MV-4-11 (cell line): ENCODE results near the gene SLC25A21.
A peak's percentile ranks its signal among the peaks of the same experiment; 100 is the strongest.
"Not testable (repeated sequence)": the region's sequence is repeated elsewhere in the genome, so short reads cannot be mapped to it uniquely, and the experiment has no call there.

Experiments used
- DNase-seq: peaks from one replicate; lab custom pipeline; 2025; lab: John Stamatoyannopoulos, UW

Gene SLC25A21

DNA sequence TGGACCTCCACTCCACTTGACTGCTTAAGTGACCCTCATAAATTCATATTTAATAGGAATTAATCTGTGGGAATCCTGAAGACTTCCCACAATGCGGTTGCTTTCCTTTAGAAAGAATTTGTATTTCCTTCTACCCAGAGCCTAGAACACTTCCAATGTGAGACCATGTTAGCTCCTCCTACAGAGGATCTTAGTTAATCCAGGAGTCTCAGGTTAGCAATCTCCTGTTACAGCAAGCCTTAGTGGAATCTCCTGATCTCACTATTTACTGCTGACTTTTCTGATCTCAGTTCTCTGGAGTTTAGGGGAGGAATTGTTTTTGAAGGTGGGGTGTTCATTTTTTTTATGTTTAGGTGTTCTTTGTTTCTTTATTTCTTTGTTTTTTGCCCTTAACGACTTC, 186.0 kb downstream of the SLC25A21 start:
- no peak for DNase-seq

DNA sequence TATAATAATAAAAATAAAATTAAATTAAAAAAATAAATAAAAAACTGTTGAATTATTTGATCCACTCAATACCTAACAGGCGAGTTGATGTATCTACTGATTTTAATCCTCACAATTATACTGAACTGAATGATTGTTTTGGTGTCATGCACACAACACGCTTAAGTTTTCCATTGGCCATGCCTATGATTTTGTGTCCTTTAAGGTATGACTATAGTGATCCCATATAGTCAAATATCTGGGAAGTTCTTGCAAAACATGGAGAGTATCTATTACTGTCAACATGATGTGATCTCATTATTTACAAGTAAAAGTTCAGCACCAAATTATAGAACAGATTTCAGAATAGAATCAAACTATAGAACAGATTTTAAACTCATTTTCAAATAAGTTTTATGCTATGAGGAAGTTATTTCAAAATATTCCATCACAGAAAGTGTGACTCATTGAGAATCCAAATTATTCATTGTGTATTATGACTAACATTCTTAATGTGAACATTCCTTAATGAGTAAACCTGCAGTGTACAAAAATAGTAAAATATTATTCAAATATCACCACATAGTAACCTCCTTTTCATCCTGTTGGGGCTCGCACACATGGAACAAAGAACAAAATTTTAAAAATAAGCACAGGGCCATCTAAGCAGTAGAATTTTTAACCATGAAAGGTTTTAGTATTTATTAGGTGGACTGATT, 190.4 kb downstream of the SLC25A21 start:
- DNase-seq = no peak

DNA sequence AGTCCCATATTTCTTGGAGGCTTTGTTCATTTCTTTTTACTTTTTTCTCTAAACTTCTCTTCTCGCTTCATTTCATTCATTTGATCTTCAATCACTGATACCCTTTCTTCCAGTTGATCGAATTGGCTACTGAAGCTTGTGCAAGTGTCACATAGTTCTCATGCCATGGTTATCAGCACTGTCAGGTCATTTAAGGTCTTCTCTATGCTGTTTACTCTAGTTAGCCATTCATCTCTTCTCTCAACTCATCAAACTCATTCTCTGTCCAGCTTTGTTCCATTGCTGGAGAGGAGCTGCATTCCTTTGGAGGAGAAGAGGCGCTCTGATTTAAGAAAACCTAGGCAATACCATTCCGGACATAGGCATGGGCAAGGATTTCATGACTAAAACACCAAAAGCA, 192.0 kb downstream of the SLC25A21 start:
- DNase-seq = not testable (repeated sequence)

DNA sequence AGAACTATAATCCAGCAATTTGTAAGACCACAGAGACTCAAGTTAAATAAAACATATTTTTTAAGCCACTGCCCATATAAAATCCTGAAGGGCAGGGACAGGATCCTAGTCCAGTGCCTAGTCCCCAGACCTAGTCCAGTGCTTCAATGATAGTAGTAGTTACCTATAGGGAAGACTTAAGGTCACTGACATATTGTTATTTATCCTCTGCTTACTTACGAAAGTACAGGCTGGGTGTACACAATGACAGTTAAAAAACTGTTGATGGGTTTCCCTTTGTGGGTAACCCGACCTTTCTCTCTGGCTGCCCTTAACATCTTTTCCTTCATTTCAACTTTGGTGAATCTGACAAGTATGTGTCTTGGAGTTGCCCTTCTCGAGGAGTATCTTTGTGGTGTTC, 192.5 kb downstream of the SLC25A21 start:
- no peak for DNase-seq

DNA sequence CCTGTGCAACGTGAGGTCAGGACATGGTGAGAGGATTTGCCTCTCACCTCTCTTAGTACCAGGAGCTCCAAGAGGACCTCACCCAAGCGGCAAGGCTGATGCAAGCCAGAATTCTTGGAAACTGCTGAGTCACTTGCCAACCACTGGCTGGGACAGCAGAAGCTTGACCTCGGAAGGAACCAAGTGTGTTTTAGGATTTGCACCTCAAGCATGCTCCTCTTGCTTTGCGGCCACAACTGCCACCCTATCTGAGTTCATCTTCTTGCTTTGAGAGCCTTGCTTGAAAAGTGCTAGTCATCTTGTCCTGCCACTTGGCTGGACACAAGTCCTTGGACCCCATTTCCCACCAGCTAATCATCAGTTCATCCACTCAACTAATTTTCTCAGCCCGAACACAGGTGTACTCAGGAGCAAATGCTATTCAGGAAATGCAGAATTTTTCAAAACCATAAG, 195.8 kb downstream of the SLC25A21 start:
- peak; percentile 93 for DNase-seq

DNA sequence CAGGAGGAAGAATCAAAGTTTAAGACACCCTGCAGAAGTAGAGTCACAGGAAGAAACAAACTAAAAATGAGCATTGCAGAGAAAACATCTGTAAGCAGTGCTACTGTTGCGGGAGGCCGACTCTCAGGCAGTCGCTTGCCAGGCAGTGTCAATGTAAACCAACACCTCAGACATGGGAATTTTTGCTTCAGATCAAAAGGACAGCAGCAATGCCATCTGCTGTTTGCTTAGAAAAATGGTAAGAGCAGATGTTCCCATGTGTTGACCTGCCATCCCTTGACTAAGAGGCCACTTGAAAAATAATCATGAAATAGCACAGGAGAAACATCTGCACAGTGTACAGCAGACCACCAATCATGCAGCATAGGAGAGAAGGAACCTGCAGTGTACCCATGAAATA, 196.6 kb downstream of the SLC25A21 start:
- DNase-seq = peak; percentile 35

DNA sequence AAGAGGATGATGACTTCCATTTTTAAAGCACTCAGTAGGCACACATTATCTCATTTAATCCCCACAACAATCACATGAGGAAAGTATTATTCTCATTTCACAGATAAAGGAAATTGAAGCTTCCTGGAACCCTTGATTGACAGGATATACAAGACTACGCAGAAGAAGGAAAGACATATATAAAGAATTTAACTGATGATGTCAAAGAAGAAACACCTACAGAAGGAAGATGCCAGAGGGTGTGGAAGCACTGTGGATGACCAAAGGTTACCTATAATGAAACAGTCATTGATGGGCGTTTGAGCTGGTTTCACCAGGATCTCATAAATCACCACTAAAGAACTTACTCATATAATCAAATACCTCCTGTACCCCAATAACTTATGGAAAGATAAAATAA, 197.4 kb downstream of the SLC25A21 start:
- DNase-seq = no peak

DNA sequence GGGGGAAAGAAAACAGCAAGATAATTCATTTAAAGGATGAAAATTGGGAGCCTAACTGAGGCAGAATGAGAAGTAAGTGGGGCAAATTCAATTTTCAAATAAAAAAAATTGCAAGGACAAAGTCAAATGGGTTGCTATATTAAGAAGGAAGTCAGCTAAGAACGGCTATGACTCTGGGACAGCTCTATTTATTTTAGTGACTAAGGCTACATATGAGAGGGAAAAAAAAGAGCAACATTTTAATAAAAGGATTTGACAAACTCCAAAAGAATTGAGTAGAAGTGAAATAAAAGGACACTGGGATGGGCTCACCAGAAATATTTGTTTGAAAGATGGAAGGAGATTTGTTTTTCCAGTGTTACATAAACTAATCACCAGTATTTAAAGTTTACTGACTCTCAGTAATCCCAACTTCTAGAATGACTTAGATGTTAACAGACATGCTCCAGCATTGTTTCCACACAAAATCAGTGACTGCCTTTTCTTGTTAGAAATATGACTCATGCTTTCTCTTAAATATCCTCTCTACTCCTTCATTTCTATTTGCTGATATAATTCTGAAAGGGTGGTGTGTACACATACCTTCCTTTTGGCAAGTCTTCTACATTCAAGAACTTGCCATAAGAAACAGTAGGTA, 198.5 kb downstream of the SLC25A21 start:
- no peak for DNase-seq

DNA sequence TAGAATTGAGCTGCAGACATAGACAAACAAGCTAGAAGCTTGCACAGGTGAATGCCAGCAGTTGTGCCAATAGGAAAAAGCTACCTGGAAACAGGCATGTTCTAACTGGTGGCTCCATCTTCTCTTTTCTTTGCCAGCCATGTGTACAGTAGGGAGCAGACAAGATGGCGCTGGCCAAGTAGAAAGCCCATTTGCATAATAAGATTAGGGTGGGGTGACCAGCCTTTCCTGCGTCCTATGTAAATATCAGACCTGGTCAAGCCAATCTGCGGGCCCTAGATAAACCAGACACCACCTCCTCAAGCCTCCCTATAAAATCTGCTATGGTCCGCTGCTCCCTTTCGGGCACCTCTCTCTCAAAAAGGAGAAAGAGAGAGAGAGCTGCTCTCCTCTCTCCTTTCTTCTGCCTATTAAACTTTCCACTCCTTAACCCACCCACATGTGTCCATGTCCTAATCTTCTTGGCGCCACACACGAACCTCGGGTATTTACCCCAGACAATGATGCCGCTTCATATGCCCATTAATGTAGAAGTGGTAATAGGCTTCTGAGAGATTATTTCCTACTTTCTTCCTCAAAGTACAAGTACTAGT, 201.0 kb downstream of the SLC25A21 start:
- DNase-seq = no peak

DNA sequence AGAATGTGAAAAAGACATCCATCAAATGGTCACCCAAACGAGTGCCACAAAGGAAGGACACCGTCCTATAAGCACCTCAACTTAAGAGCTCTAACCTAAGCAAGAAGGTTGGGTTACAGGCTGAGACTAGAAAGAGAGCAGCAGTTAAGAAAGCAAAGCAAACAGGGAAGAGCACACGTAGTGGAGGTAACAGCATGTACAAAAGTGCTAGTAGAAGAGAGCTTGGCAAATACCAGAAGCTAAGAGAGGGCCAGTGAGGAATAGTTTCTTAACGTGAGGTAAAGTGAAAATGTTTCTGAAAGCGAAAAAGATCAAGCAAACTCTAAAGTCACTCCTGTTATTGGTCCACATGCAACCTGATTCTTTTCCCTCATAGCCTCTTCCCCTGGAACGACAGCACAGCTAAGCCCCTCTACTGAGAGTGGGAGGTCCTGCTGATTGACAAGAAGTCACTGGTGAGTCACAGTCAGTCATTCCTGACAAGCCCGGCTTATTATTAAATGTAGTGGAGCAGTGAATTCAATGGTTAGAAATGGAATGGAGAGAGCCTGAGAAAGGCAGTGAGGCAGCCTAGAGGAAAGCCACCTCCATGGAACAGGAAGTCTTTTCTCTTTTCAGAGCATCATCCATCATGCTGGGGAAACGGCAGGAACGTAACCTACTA, 204.4 kb downstream of the SLC25A21 start:
- DNase-seq = no peak

DNA sequence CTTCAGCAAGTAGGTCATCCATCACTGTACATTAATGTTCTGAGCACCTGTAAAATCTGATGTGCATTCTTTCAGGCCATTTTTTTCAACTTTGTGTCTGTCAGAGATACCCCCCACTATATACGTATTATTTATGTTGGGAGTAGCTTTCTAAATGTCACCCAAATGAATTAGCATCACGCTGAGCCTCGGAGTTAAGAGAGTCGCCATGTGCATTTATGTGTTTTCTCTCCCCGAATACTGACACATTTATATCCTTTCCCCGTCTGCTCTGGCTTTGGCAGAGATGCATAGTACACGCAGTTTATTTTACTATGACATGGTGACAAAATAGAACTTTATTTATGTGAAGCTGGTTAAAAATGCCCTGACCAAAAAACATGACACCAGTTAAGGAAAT, 216.4 kb downstream of the SLC25A21 start:
- no peak for DNase-seq

DNA sequence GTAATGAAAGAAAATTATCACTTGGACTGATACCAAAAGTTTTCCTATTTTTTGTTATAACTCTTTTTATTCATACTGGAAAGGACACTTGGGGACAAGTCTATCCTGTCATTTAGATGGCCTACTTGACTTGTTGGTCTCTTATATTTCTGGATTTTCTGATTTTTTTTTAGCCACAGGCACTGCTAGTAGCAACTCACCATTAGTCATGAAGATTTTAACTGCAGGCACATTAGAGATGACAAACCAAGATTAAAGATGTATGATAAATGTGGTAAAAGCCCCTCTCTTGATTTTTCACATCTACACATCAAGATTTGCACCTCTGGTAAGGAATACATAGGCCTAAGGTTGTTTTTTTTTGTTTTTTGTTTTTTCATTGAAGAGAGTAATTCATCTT, 217.0 kb downstream of the SLC25A21 start:
- DNase-seq = no peak

DNA sequence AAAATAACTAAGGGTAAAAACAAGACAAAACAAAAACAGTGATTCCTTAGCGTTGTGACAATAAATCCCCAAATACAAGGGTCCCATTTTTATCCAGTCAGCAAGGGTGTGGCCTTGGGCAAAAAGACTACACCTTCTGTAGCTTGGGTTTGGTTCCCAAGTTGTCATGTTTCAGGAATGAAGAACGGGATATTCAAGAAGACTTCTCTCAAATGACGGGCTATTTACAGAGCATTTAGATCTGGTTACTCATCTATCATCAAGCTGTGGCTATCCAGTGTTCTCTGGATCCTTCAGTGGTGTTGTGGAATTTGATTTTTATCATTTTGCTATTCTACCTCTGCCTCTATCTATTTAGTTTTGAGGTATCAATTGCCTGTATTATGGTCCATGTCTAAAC, 219.7 kb downstream of the SLC25A21 start:
- no peak for DNase-seq

DNA sequence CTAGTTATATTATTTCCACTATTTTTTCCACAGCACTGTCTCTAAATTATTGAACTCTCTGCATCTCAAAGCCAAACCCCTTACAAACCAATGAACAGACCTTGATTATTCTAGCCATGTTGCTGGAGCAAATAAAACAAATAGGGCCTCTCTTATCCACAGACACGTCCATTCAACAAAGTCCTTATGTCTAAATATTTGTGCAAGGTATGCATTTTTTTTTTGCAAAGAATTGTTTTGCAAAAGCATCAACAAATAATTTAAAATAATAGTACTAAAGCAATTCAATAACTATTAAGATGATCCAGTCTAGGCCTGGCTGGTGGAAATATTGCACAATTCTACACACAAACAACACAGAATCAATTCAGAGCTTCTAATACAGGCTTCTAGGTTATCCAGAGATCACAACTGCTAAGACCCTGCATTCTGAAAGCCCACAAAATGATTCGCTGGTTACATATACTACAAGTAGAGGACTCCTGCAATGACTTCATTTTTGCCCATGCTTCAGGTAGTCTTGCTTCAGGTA, 221.0 kb downstream of the SLC25A21 start:
- no peak for DNase-seq

DNA sequence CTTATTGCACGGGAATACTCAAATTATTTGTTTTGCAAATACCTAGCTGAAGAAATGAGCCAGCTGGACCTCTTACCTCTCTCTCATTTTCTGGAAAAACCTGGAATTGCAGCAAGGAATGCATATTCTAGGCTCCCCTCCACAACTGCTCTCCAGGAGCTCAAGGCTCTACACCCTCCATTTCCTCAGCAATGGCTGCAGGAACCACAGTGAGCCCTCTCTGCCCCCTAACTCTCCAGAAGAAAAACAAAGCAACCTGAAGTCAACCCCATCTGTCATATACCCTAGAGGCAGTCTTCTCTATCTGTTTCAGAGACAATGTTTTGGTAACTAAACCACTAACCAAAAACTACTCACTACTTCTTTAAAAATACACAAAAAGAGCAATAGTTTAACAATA, 221.6 kb downstream of the SLC25A21 start:
- DNase-seq = no peak

DNA sequence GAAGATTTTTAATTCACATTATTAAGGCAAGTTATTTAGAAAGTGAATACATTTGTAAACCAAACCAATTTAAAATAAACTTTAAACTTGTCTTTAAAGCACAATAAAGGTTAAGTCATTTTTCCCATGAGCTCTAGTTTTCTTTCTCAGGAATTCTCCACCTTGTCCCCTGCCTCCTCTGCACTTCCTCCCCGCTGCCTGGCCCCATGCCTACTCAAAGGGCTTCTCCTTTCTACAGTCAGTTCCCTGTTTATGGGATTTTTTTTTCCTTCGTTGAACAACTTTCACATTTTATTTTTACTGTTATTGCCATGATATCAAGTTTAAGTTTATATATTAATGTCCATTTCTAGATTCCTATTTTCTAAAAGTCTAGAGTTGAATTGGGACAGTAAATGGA, 223.0 kb downstream of the SLC25A21 start:
- no peak for DNase-seq

DNA sequence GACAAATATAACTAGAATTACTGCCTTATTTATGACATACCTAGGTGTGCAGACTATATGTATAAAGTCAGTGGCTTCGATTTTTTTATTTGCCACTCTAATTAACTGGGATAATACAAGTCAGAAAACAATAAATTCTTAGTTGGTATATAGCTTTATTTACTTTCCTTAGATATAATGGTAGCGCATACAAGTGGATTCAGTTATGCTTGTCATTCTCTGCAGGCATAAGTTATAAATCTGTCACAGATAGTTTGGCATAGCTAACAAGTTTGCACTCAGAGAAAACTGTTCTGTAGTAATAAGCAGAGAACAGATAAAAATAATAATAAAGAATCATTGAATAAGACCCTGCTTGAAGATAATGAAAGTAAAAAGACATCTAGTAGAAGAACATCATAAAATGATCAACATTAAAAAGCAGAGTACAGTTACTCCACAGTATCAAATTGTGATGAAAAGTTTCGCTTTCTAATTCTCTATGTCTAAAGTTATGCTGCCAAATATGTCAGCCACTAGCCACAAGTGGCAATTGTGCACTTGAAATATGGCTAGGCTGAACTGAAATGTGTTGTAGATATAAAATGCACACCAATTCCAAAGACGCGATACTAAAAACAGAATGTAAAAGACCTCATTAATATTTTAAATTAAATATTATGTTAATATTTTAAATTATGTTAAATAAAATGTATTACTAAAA, 224.1 kb downstream of the SLC25A21 start:
- no peak for DNase-seq

DNA sequence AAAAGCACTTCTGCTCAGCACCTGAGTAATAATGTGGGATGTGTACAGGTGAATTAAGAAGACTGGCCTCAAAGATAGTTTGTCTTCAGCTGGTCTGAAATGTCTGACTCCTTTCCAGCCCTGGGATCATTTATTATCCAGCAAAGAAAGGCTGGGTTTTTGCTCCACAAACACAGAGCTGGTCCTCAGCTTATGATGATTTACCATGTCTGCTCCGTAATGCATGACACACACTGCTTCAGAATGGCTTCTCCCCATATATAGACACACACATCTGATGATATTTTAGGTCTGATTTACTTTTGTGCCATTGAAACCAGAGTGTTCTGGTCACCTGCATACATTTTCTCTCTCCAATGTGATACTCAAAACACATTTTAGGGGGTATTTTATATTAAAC, 225.0 kb downstream of the SLC25A21 start:
- no peak for DNase-seq

DNA sequence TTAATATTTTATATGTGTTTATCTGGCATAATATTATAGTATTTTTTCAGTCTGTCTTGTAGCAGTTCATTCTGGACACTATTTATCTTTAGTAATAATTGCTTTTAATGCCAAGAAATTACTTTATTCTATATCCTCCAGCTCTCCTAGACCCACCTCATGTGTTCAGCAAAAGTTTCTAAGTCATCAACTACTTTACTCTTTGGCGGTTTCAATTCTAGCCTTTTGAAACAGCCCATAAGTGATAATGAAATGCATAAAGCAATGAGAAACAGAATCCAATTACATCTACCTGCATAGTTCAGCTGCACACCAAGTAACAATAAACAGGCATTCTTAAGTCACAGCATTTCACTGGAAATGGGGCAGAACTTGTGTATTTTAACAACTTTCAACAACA, 225.5 kb downstream of the SLC25A21 start:
- no peak for DNase-seq

DNA sequence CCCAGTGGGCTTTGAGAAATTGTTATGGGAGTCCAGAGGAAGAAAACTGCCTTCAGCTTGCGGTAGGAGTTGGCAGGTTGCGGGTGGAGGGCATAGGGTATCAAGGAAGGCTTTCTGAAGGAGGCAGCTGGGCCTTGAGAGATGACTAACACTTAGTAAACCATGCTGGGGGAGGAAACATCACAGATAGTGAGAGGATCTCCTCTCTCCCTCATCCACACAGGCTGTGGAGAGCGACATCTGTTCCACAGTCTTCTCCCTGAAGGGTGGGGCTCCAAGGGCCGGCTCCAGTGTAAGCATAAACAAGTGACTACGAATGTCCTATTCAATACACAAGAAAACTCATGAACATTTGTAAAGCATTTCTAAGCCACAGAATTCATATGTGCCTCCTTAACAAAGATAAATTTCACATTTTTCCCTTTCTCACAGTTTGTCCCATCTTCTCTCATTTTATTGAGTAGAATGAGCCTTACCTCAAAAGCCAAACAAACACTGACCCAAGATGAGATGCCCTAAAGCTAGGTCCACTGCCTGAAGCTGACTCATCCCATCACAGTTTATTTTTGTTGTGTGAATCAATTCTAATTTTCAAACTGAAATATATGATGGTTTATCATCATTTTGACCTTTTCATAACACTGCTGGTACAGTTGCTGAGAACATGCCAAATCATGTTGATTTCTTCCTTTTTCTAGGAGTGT, 227.9 kb downstream of the SLC25A21 start:
- DNase-seq = no peak

DNA sequence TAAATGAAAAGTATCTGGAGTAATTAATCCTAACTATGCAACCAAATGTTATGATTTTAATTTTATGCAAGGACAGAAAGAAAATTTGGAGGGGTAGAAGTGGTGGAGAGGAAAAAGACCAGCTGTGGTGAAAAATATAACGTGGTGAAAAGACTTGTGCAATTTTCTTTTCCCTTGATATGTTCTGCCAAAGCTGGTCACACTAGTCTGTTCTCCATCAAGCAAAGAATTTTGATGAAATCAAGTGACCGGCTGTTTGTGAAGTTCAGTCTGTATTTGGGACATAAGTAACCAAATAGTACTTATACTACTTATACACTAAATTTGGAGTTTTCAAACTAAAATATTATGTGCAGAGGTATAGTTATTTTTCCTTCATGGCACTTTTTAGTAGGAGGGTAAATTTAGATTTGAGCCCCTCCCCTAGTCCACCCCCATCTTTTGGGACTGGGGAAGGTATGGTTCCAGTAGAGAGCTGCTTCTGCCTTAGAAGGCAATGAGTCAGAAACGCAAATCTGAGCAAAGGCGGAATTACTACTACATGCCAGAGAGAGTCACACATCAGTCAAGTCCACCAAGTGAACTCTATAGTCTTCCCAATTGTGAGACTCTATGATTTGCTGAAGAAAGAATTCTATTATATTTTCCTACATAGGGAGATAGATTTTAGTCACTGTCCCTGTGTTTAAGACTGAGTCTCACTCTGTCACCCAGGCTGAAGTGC, 229.7 kb downstream of the SLC25A21 start:
- DNase-seq = no peak
